ENCODE results near the gene ZMIZ1. TPM values are rescaled to one million over a fixed set of nuclear protein-coding genes. Genes with fewer than 3 reads are reported as not detected.
A peak's percentile ranks its signal among the peaks of the same experiment; 100 is the strongest.

ZMIZ1 gene
- total and polyA plus RNA-seq, 8 donors = 63.1 to 87.2 (median 76.8) TPM

- H3K9me3 ChIP-seq = no peaks in the 10 kb centered on the region
- peaks cover 0 to 10% of the 10 kb centered on the region in 2 donors for H3K4me1 ChIP-seq
- H3K27ac ChIP-seq = no peak overlapping the region
- H3K27me3 ChIP-seq = no peaks in the 10 kb centered on the region
- no peak for TF ChIP-seq CTCF (IDR thresholded peaks at IDR 0.05)
- intact Hi-C loops (cut with DNase I) = no loop called here
- ATAC-seq (no peak), DNase-seq (no peak)
- no peak overlapping the region for H3K4me3 ChIP-seq
- no peaks in the 10 kb centered on the region for H3K36me3 ChIP-seq
Measured at GRCh38 chr10:79023240-79024162, 45.3 kb upstream of the ZMIZ1 start.

GRCh38 chr10:79024296-79024695 is 44.5 kb upstream of the ZMIZ1 start:
- no peak overlapping the region for H3K27ac ChIP-seq

GRCh38 chr10:79024720-79025198 is 44.0 kb upstream of the ZMIZ1 start:
- Histone ChIP-seq H3K9me3 (no peaks in the 10 kb centered on the region), H3K27me3 (no peaks in the 10 kb centered on the region), H3K27ac (no peak overlapping the region), H3K36me3 (no peaks in the 10 kb centered on the region), H3K4me1 (peaks cover 0 to 10% of the 10 kb centered on the region in 2 donors), H3K4me3 (no peak overlapping the region)
- intact Hi-C loops (cut with DNase I) = no loop called here
- DNase-seq (peak in 1 of 4 donors; percentile 18), ATAC-seq (no peak)
- no peak for TF ChIP-seq CTCF (IDR thresholded peaks at IDR 0.05)

More at GRCh38 chr10:79024296-79024695, 44.5 kb upstream of the ZMIZ1 start:
- no peak for ATAC-seq
- Histone ChIP-seq H3K36me3 (no peaks in the 10 kb centered on the region), H3K4me3 (no peak overlapping the region), H3K27me3 (no peaks in the 10 kb centered on the region), H3K9me3 (no peaks in the 10 kb centered on the region), H3K4me1 (peaks cover 0 to 10% of the 10 kb centered on the region in 2 donors)
- TF ChIP-seq CTCF (IDR thresholded peaks at IDR 0.05) = no peak
- intact Hi-C loops (cut with DNase I) = no loop called here
- DNase-seq = peak in 1 of 4 donors; percentile 21

GRCh38 chr10:79025199-79025832 is 43.5 kb upstream of the ZMIZ1 start:
- no peak for TF ChIP-seq CTCF (IDR thresholded peaks at IDR 0.05)
- H3K27me3 ChIP-seq = no peaks in the 10 kb centered on the region
- H3K4me3 ChIP-seq = no peak overlapping the region
- DNase-seq (peak in 1 of 4 donors; percentile 25), ATAC-seq (no peak)
- H3K9me3 ChIP-seq = no peaks in the 10 kb centered on the region
- H3K4me1 ChIP-seq = peaks cover 0 to 10% of the 10 kb centered on the region in 2 donors
- H3K36me3 ChIP-seq = no peaks in the 10 kb centered on the region
- intact Hi-C loops (cut with DNase I) = no loop called here
- no peak overlapping the region for H3K27ac ChIP-seq

GRCh38 chr10:79026341-79026761 is 42.4 kb upstream of the ZMIZ1 start:
- Histone ChIP-seq H3K27ac (no peak overlapping the region), H3K4me1 (peaks cover 0 to 10% of the 10 kb centered on the region in 2 donors), H3K4me3 (no peak overlapping the region), H3K36me3 (no peaks in the 10 kb centered on the region), H3K27me3 (no peaks in the 10 kb centered on the region), H3K9me3 (no peaks in the 10 kb centered on the region)
- intact Hi-C loops (cut with DNase I) = no loop called here
- DNase-seq = no peak
- TF ChIP-seq CTCF (IDR thresholded peaks at IDR 0.05) = no peak
- no peak for ATAC-seq

All from left lung (tissue), 10 donors.